Fibroblast of upper back skin (primary cell): Measurements from ENCODE around the gene ANP32B.
"Not testable (repeated sequence)": the region's sequence is repeated elsewhere in the genome, so short reads cannot be mapped to it uniquely, and the experiment has no call there.

ENCODE experiments used
- DNase-seq: peaks from one replicate; pipeline ENCODE4 v3.0.0-alpha.2; 2013

Gene ANP32B

GRCh38 chr9:97994703-97995102 is 11.6 kb downstream of the ANP32B start:
- DNase-seq = no peak

GRCh38 chr9:97996676-97997075 is 13.5 kb downstream of the ANP32B start:
- not testable (repeated sequence) for DNase-seq

- no peak for DNase-seq
Observed at GRCh38 chr9:97997330-97998276, 14.5 kb downstream of the ANP32B start.

GRCh38 chr9:98002808-98003207 is 19.7 kb downstream of the ANP32B start:
- DNase-seq = no peak

- DNase-seq = no peak
Observed at GRCh38 chr9:98006127-98006796, 23.1 kb downstream of the ANP32B start.

- DNase-seq = no peak
Observed at GRCh38 chr9:98007251-98007928, 24.2 kb downstream of the ANP32B start.

GRCh38 chr9:98008764-98009163 is 25.6 kb downstream of the ANP32B start:
- DNase-seq = no peak

GRCh38 chr9:98009437-98009836 is 26.3 kb downstream of the ANP32B start:
- no peak for DNase-seq

- no peak for DNase-seq
Observed at GRCh38 chr9:98009936-98010335, 26.8 kb downstream of the ANP32B start.

- no peak for DNase-seq
Observed at GRCh38 chr9:98010445-98010844, 27.3 kb downstream of the ANP32B start.

GRCh38 chr9:98011122-98011521 is 28.0 kb downstream of the ANP32B start:
- DNase-seq = no peak

GRCh38 chr9:98016137-98016680 is 33.1 kb downstream of the ANP32B start:
- DNase-seq = no peak

- no peak for DNase-seq
Observed at GRCh38 chr9:98017306-98017705, 34.2 kb downstream of the ANP32B start.

- DNase-seq = no peak
Observed at GRCh38 chr9:98018347-98018746, 35.2 kb downstream of the ANP32B start.

- DNase-seq = no peak
Observed at GRCh38 chr9:98019098-98019497, 36.0 kb downstream of the ANP32B start.

- DNase-seq = not testable (repeated sequence)
Observed at GRCh38 chr9:98019869-98020268, 36.7 kb downstream of the ANP32B start.

- no peak for DNase-seq
Observed at GRCh38 chr9:98020476-98021145, 37.5 kb downstream of the ANP32B start.

GRCh38 chr9:98021306-98022040 is 38.3 kb downstream of the ANP32B start:
- no peak for DNase-seq

- no peak for DNase-seq
Observed at GRCh38 chr9:98022447-98022846, 39.3 kb downstream of the ANP32B start.

- no peak for DNase-seq
Observed at GRCh38 chr9:98024702-98025101, 41.6 kb downstream of the ANP32B start.

GRCh38 chr9:98031169-98031568 is 48.0 kb downstream of the ANP32B start:
- DNase-seq = no peak

- DNase-seq = peak; percentile 52
Observed at GRCh38 chr9:98031935-98032334, 48.8 kb downstream of the ANP32B start.
